Measurements from ENCODE around the gene GPD2. TPM values are rescaled to one million over a fixed set of nuclear protein-coding genes. Genes with fewer than 3 reads are reported as not detected.
"Not testable (repeated sequence)": the region's sequence is repeated elsewhere in the genome, so short reads cannot be mapped to it uniquely, and the experiment has no call there.

GPD2 gene
- total RNA-seq, 1 experiment from 2014 or later, result 82.4 TPM

- DNase-seq (ENCODE audit: low read depth), result peak; percentile 50
Observed at GRCh38 chr2:156589381-156590079, 153.4 kb downstream of the GPD2 start.

DNA sequence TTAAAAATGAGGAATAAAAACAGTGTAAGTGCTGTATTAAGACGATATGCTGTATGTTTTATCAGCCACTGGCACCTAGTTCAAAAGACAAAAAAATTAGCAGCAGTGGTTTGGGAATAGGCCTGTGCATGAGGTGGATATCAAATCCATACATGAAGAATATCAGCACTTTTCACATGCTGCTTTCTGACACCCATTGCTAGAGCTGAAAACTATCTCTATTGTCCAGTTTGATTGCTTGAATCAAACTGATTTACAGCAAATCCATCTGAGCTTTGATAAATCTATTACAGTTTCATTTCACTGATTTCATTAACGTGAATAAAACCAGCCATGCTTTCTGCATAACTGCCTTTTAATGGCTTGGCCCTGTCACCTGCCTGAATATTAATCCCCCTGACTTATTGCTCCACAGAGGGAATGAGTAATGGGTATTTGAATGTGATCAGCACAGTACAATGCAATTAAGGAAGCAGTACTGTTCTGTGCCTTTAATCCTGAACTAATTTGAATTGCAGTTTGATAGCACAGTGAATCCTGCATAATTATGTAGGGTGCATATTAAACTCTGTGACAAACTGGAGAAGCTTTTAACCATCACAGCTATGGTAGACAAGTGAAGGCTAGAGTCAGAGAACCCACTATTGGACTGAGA is 154.0 kb downstream of the GPD2 start:
- no peak for DNase-seq (ENCODE audit: low read depth)

GRCh38 chr2:156592809-156593593 is 156.8 kb downstream of the GPD2 start:
- DNase-seq (ENCODE audit: low read depth), result no peak

DNA sequence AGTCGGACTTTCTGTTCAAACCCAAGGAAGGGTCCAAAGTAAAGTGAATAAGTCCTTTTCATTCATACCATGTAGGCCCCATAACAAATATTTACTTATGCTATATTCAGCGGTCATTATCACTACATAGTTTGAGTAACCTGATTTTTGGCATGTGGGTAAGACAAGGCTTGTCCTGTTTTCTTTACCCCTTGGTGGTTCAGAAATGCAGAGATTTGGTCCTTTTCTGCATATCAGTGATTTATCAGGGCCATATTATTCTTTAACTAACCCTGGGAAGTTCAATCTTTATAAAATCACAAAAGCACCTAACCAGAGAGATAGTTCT is 157.4 kb downstream of the GPD2 start:
- no peak for DNase-seq (ENCODE audit: low read depth)

DNA sequence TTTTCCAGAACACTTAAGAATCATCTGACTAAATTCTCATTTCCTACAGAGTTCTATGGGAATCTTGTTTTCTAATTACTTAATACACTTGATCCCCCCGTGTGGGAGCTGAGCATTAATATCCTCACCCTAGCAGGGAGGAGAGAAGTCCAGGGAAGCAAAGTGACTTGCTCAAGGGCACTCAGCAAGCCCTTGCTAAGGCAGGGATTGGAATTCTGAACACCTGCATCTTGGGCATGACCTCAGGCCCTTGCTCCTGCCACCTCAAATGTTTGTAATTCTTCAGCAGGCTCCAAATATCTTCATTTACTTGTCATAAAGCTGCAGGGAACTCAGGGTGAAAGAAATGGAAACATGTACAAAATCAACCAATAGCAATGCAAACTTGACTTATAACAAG is 162.4 kb downstream of the GPD2 start:
- DNase-seq (ENCODE audit: low read depth), result no peak

- DNase-seq (ENCODE audit: low read depth), result no peak
Observed at GRCh38 chr2:156600196-156600595, 164.0 kb downstream of the GPD2 start.

DNA sequence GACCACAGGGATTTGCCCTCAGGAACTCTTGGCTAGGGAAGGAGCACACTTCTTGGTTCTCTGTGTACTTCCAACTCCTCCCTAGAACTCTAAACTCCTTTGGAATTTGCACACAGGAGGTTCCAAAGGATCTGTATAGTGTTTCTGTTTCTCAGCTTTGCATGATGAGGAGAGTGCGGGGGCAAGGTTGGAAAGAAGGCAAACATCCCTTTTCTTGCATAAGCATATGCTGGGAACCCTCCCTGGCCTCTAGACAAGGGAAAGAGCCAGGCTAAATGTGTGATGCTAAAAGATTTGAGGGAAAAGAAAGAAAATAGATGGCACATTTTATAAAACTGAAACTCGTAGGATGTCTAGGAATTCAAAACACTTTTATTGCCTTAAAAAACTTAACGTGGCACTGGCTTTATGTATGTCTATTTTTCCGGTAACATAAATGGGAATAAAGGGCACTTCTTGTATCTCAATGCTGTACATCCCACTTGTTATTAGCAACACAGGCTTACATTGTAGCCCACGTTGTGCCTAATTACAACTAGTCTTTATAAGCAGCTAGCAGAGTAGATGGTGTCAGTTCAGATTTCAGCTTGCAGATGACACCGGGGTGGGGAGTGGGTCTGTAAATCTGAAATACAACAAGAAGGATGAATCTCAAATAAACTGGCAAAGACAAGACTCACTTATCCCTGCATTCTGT is 165.8 kb downstream of the GPD2 start:
- no peak for DNase-seq (ENCODE audit: low read depth)

GRCh38 chr2:156602552-156602933 is 166.4 kb downstream of the GPD2 start:
- DNase-seq (ENCODE audit: low read depth), result no peak

GRCh38 chr2:156615836-156616322 is 179.7 kb downstream of the GPD2 start:
- DNase-seq (ENCODE audit: low read depth), result no peak

GRCh38 chr2:156618071-156618470 is 181.9 kb downstream of the GPD2 start:
- not testable (repeated sequence) for DNase-seq (ENCODE audit: low read depth)

GRCh38 chr2:156619021-156619539 is 182.9 kb downstream of the GPD2 start:
- DNase-seq (ENCODE audit: low read depth), result no peak

DNA sequence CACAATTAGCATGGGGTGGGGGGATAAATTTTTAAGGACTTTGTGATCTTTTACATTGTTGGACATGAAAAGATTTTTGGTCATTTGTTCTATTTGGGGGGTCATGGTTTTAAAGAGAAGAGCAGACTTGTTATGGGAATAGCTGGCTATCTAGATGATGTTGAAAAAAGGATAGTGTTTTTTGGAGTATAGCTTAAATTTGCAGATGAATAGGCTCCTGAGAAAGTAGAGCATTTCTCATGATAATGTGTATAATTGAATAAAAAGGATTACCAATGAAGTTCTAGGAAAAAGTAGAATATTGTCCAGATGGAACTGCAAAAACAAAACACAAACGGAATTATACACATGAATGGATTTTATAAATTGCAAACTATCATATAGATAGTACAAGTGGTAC is 186.3 kb downstream of the GPD2 start:
- DNase-seq (ENCODE audit: low read depth), result no peak

- DNase-seq (ENCODE audit: low read depth), result no peak
Observed at GRCh38 chr2:156625360-156626170, 189.4 kb downstream of the GPD2 start.

DNA sequence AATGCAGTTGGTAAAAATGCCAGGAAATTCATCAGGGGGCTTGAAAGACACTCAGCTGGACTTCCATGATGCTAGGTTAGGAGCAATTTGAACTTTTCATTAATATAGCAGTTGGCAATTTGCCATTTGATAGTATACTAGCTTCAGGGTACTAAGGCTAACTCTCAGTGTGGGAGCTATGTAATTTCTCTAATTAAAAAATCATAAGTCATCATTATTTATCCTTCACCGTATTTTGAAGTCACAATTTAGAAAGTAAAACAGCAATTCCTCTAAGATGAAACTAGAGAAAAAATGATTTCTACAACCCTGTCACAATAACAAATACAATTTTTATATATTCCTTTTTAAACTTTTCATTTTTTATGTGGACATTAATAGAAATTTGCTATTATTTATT is 190.8 kb downstream of the GPD2 start:
- DNase-seq (ENCODE audit: low read depth), result no peak

GRCh38 chr2:156630579-156631337 is 194.6 kb downstream of the GPD2 start:
- no peak for DNase-seq (ENCODE audit: low read depth)

DNA sequence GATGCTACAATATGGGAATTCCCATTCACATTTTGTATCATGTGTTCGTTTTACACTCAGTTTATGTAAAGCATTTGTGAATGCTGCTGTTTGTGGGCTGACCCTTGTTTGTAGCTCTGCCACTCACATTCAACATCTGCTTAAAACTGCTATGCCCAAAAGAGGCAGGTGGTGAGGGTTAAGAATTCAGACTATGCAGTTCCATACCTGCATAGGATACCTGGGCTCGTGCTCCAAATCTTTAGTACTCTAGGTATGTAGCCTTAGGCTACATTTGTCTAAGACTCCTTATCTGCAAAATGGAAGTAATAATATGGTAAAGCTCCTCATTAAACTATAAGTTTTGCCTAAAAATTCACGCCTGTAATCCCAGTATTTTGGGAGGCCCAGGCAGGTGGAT is 199.5 kb downstream of the GPD2 start:
- no peak for DNase-seq (ENCODE audit: low read depth)
